GM18867 (cell line): ENCODE data around the gene SNRNP200.
A peak's percentile ranks its signal among the peaks of the same experiment; 100 is the strongest.
"Not testable (repeated sequence)": the region's sequence is repeated elsewhere in the genome, so short reads cannot be mapped to it uniquely, and the experiment has no call there.

ENCODE experiments used
- ATAC-seq: cut with Tn5 transposase; IDR thresholded peaks from one replicate; pipeline ENCODE4 v1.9.1; 2021; ENCODE audit warnings: mild to moderate bottlenecking, moderate library complexity; ENCODE audit not compliant: unreplicated experiment

The SNRNP200 gene

DNA sequence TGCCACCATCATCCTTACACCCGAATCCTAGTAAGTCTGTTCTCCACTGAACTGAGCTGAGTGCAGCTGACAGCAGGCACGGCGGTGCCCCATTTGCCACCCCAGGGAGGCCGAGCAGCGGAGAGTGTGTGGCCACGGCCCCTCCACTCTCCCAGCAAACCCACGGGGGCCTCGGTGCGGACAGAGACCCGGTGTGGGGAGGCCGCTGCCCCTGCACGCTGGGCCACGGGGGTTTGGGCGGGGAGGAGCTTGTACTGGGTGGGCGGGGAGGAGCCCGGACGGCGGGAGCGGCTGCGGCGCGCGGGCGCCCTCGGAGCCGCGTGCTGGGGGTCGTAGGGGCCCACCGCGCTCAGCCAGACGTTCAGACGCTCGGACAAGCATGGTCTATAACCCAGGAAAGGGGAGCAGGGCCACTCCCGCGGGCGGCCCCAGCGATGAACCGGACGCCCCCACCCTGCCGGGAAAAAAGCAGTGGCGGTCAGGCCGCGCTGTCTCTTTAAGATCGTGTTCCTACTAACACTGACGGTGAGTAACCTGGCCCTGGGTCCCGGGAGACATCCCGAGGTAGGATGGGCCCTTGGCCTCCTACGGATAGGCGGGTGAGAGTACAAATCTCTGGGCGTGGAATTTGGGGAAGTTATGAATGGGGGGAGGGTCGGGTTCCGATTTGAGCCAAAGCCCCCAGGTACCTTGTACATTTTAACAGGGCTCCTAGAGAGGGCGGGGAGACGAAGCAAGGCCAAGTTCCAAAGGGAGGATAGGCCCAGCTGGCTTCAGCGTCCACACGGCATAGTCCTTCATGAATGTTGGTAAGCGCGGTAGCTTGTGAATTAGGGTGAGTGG lies 19.9 kb upstream of the SNRNP200 start, which contains the start of gene ITPRIPL1:
ITPRIPL1 (plus strand) TSS at position 277 of the 843 bp plus-strand sequence; CDS start at position 800, 523 bp downstream.
- ATAC-seq = no peak

DNA sequence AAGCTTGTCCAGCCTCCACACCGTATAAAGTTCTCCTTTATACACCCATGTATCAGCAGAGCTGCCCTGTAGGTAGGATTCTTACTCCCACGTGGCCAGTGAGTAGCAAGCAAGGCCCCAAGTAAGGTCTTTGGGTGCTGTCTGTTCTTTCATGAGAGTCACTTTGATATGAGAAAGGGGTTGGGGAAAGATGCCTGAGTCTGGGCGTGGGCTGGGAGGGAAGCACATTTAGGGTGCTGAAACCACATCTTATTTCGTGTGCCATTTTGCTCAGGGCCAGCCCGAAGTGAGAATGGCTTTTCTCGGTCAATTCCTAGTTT lies 19.3 kb upstream of the SNRNP200 start:
- no peak for ATAC-seq

DNA sequence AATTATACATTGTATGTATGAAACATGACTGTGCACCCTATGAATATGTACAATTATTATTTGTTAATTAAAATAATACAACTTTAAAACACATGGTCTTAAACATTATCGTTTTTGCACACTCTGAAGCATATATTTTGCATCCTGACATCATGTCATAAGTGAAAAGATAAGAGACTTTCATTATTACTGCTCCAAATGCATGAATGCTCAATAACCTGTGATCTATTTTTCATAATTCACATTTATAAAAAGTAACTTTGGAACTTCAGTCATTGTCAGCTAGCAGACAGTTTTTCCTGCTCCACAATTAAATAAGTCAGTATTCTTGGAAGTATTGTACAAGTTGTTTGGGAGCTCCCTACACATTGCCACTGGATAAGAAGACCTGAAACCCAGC lies 18.5 kb upstream of the SNRNP200 start:
- no peak for ATAC-seq

DNA sequence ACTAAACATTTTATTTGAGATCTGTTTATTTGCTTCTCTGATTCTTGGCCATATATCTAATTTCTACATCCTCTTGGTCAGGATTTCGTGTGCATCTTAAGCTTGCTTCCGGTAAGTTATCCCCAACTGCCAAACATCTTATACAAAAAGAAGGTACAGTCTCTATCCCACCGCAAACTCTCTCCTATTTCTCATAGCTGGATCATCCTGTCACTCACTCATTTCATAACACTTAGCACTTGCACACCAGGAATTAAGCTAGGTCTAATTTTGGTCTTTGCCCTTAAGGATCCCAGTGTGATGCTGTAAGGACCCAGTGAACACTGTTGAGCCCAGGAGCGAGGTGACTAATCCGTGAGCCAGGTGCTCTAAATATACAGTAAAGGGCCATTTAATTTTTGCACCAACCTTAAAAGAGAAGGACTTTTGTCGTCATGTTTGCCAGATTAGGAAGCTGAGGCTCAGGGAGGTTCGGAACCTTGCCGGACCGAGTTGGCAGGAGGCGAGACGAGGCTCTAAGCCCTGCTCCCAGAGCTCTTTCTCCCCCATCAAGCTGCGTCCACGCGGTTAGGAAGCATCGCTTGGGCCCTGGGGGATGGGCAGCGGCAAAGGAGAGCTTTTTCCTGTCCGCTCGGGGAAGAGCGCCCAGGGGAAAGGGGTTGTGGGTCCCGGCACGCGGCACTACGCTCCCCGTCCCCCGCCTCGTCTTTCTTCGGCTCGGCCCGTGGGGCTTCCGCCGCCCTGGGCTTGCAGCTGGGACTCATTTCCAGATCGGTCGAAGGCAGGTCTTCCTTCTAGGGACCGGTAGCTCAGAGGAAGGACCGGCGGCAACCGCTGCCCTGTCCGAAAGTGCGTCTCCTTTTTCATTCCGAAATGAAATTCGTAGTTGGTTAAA lies 15.6 kb upstream of the SNRNP200 start:
- peak; percentile 29 for ATAC-seq

DNA sequence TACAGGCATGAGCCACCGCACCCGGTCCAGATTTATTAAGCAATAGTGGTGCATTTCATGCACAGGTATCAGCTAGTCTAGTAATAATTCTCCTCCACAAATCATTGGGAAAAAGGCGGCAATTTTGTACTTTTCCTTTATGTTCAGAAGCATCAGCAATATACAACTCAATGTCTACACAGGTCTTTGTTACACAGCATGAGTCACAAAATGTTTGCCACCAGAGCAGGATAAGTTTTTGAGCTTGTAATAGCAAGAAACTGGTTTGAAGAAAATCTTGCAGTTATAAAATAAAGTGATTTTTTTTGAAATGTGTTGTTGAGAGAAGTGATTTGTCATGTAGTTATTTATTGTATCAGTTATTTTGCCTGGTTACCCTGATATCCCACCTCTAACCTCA lies 15.0 kb upstream of the SNRNP200 start:
- no peak for ATAC-seq

DNA sequence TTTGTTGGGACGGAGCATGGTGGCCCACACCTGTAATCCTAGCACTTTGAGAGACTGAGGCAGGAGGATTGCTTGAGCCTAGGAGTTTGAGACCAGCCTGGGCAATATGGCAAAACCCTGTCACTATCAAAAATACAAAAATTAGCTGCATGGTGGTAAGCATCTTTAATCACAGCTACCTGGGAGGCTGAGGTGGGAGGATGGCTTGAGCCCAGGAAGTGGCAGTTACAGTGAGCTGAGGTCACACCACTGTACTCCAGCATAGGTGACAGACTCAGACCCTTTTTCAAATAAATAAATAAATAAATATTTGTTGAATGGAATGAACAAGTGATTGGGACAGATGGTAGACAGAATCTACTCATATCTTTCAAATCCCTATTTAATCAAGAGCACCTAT lies 14.1 kb upstream of the SNRNP200 start:
- ATAC-seq = no peak

DNA sequence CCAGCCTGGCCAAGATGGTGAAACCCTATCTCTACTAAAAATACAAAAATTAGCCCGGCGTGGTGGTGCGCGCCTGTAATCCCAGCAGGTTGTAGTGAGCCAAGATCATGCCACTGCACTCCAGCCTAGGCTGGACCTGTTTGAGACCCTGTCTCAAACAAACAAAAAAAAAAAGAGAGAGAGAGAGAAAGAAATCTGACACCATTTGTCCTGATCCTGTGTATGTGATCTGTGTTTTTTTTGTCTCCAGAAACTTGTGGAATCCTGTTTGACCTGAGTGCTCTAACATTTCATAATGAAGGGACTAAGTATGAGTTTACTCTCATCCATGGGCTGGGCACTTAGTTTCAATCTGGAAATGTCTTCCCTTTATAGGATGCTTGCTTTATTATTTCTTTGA lies 13.4 kb upstream of the SNRNP200 start:
- no peak for ATAC-seq

DNA sequence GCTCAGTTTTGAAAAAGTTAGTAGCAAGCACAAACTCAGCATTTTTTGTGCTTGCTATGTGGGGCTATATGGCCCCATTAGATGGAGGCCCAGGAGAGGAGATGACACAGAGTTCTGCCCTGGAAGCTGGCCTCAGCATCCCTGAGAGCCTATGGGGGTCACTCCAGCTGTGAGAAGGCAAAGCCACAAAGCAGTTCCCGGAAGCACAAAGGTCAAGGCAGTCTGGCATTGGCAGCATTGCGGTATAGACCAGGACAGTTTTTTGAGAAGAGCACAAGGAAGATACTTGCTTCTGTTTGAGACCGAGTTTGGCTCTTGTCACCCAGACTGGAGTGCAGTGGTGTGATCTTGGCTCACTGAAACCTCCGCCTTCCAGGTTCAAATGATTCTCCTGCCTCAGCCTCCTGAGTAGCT lies 12.2 kb upstream of the SNRNP200 start:
- no peak for ATAC-seq

DNA sequence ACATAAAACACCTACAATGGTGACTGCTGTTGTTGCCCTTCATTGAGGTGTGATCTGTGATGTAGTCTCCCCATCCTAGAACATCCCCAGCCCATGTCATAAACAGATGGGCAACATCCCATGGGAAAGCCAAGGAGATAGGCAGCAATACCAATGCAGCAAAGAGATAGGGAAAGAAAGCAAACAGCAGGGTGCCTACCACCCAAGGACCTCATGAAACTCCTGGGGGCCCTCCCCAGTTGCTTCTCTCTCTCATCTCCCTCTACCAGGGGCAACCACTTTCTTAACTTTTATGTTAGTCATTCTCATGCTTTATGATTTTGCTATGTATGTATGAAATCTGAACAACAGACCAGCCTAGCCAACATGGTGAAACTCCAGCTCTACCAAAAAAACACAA lies 11.7 kb upstream of the SNRNP200 start:
- ATAC-seq = no peak

DNA sequence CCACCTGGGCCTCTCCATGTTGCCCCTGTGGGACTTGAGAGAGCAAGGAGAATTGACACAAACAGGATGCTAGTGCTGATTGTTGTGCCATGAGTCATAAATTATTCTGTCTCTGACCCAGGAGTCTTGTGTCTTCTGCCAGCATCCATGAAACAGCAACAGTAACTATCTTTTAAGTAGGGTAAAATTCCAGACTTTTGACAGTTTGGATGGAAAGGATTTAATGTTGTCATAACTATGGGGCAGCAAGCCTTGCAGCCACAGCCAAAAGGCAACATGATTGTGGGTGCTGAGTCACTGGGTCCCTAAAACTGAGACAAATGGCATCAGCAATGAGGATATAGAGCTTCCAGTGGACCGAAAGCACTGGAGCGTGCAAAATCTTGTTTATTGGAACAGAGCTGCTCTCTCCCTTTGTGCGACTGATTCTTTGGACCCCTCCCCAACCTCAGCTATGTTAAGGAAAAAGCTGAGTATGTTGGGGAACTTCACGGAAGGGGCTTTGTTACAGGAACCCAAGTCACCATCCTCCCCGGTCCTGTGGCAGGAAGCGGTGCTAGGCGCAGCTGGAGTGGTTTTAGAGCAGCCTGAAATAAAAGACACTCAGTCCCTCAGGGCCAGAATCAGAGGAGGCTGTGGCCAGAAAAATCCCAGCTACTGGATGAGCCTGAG lies 10.2 kb upstream of the SNRNP200 start:
- no peak for ATAC-seq

DNA sequence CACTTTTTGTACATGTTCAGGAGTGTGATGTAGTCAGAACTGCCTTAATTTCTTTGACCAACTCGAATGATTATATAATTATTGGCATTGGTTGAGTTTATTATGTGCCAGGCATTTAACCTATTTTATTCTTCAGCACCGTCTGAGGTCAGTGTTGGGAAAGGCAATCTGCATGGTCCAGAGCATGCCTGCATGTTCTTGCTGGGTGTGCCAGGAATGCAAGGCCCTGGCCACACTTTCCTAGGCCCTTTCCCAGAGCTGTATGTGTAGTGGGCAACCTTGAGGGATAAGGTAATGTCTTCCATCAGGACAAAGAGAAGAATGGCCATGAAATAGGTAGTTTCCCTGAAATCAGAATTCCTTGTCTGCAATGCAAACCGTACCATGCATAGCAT lies 9.7 kb upstream of the SNRNP200 start:
- no peak for ATAC-seq

DNA sequence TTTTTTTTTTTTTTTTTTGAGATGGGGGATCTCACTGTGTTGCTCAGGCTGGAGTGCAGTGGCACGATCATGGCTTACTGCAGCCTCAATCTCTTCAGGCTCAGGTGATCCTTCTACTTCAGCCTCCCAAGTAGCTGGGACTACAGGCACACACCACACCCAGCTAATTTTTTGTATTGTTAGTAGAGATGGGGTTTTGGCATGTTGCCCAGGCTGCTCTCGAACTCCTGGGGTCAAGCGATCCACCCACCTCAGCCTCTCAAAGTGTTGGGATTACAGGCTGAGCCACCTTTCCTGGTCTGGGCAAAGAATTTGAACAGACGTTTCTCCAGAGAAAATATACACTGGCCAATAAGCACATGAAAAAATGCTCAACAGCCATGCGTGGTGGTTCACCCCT lies 2.9 kb upstream of the SNRNP200 start:
- ATAC-seq = no peak

DNA sequence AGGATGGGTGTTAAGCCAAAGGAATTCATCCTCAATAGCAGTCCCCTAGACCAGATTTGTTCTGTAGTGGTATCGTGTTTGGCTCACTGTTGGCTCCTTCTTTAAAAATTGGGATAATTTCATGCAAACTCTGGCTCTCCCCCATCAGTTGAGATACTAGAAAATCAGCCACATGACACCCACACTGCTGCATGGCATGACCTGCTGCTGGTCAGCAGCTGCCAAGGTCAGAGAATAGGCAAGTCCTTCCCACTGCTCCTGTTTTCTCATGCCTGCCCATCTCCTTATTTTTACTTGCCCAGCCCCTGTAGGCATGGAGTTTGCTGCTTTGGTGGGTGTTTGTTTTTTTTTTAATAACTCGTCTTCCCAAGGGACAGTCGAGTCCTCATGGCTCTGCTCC lies 1.0 kb upstream of the SNRNP200 start:
- ATAC-seq = no peak

DNA sequence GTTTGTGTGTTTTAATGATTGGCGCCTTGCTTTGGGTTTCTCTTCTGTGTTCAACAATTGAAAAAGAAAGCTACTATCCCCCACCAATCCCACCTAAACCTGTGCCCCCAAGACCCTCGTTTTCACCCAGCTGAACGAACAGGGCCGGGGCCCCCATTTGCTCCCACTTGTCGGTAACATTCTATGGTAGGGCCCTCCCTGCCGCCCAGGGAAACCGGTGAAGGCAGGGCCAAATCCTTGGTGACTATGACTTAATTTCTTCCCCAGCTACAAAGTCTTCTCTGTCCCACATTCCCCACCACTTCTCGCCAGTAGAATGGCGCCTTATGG lies 598 bp upstream of the SNRNP200 start:
- ATAC-seq = no peak

DNA sequence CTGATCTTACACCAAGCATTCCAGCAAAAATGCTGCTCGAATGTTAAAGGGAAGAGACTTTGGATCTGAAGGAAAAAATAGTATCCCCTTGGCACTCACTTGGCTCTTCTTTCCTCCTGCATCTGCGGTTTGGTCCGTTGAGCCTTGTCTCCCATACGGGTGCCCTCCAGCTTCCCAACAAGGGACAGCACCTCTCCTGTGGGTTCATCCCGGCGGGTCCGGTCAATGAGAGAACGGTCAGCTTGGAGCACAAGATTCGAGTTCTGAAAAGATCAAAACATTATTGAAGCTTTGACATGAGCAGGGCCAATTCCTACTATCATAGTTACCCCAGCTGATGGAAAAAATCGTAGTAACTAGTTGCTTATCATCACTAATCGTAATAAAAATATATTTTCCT lies 740 bp downstream of the SNRNP200 start:
- no peak for ATAC-seq

DNA sequence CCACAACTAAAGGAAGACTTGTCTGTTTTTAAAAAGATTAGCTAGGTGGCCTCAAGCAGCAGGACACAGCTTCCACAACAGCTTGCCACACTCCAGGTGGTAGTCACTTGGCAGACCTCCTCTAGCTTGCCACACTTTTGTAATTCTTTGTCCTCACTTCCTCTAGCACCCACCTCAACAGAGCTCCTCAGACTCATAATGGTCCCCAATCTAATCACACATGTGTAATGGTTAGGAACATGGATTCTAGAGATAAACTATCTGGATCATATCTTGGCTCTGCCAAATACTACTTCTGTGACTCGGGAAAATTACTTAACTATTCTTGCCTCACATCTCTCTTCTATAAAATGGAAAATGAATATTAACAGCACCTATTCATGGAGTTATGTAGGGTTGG lies 3.5 kb downstream of the SNRNP200 start:
- no peak for ATAC-seq

DNA sequence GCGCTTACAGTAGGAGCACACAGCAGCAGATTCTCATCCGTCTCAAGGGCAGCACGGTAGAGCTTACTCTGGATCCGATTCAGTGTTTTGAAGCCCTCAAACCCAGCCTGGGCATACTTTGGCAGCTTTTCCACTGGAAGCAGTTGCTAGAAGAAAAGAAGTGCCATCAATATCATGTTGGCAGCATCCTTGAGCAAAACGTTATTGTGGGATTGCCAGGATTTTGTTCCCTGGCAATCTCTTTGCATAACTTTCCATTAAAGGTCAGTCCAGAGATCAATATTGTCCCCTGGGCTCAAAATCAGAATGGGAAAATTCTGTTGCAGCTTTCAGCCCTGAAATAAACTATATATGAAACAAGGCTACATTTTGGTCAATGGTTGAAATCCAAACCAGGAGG lies 8.4 kb downstream of the SNRNP200 start:
- no peak for ATAC-seq

DNA sequence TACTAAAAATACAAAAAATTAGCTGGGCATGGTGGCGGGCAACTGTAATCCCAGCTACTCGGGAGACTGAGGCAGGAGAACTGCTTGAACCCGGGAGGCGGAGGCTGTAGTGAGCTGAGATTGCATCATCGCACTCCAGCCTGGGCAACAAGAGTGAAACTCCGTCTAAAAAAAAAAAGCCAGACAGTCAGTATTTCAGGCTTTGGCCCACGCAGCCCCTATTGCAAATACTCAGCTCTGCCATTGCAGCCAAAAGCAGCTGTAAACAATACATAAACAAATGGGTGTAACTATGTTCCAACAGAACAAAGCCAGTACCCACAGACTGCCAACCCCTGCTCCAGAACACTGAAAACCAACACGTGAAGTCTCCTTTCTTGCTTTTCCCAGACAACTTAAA lies 11.1 kb downstream of the SNRNP200 start:
- not testable (repeated sequence) for ATAC-seq

DNA sequence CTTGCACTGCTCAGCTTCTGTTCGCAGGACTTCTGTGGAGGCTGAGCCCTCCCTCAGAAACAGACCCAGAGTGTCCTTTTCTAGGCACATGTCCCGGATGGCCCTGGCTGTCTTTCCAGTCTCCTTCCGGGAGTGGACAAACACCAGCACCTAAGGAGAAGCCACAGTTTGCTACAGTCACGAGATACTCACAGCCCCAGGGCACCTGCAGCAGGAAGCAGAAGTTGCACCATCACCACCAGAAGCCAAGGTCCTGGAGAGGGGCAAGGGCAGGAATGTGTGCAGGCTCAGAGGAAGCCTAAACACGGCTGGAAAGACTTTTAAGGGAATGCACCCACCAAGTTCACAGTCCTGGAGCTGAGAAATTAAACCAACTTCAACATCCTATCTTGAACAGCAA lies 13.6 kb downstream of the SNRNP200 start:
- no peak for ATAC-seq

DNA sequence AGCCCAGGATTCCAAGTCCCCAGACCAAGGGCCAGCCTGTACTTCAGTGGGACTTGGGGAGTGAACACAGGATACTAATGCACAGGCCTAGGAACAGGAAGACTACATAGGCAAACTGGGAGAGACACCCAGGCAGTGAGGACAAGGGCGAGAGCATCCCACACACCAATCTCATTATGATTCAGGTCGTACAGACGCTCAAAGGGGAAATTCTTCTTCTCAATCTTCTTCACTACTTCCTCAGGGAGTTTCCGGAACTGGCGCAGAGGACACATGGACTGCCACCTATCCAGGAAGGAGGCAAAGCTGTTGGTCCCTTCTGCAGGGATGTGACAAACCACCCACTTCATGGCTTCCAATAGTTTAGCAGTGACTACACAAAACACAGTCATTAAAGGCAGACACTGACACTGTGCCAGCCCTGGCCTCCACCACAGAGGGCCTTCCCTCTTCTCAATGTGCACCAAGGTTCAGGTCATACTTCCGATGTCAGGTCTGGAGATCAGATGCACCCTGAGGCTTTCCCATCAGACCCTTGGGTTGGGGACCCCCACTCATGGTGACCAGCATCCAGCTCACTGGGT lies 18.0 kb downstream of the SNRNP200 start:
- no peak for ATAC-seq

DNA sequence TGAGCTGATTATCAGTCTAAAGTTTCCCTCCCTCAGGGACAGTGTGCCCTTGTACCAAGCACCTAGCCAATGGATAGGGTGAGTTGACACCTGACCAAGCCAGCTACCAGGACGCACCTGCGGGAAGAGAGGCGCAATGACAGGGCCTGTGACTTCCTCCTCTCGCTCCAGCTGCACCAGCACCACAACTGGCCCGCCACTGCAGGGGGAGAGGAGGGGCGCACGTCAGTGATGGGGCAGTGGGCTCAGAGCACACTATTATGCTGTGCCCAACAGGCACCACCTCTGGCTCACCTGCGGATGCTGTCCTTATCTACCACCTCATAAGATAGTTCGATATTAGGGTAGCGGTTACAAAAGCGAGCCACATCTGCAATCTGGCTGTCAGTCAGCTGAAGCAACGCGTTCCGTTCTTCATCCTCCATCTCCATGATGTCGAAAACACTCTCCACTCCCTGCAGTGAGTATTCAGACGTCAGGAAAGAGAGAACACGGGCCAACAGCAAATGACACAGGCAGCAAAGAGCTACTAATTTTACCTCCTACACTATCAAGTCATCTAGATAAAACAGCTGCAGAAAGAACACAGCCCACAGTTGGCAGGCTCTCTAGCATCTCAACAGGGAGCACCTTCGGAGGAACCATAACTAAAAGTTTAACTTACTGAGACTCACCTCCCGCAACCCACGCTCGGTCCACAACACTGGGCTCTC lies 28.4 kb downstream of the SNRNP200 start:
- ATAC-seq = no peak
